ENCODE data around the gene CWC22.

- TF ChIP-seq CTCF (IDR thresholded peaks at IDR 0.05; ENCODE audit: borderline replicate concordance, extremely low read depth, low read length, poor library complexity, severe bottlenecking) (no peak), EZH2 (IDR thresholded peaks at IDR 0.05; ENCODE audit: borderline replicate concordance, low read depth, low read length, severe bottlenecking) (no peak)
Observed at GRCh38 chr2:179950391-179950790, 56.7 kb downstream of the CWC22 start.

All from DND-41 (cell line).